Measurements from ENCODE around the gene PACRG.

PACRG gene

DNA sequence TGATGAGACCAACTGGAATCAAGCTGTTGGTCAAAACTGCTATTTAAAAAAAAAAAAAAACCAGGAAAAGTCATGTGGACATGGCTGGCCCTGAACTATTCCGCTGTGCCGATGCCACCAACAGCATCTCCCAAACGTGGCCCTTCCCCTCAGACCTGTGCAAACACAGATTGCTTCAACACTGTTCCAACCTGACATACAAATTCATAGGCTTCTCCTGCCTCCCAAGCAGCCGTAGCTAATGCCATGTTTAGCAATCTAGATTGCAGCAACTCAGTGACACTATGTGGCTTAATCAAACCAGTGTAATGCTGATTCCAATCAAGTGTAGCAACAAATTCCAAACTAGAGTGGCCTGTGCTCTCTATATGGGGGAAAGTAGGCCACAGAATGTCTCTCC is 16.4 kb upstream of the PACRG start:
- FAIRE-seq: no peak

DNA sequence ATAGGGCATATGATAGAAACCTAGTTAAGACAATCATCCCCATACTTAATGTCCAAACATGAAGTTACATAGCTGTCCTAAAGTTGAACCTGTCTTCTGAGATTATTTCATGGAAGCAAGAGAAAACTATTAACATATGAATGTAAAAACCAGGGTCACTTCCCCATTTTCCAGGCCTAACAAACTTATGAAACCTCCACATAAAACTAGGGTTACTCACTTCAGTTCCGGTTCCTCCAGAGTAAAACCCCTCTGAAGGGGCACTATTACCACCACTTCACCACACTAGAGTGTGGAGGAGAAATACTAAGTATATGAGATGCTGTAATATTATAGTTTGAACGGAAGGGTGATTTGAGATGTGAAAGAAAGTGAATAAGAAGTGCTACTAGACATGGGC is 15.1 kb upstream of the PACRG start:
- FAIRE-seq: no peak

DNA sequence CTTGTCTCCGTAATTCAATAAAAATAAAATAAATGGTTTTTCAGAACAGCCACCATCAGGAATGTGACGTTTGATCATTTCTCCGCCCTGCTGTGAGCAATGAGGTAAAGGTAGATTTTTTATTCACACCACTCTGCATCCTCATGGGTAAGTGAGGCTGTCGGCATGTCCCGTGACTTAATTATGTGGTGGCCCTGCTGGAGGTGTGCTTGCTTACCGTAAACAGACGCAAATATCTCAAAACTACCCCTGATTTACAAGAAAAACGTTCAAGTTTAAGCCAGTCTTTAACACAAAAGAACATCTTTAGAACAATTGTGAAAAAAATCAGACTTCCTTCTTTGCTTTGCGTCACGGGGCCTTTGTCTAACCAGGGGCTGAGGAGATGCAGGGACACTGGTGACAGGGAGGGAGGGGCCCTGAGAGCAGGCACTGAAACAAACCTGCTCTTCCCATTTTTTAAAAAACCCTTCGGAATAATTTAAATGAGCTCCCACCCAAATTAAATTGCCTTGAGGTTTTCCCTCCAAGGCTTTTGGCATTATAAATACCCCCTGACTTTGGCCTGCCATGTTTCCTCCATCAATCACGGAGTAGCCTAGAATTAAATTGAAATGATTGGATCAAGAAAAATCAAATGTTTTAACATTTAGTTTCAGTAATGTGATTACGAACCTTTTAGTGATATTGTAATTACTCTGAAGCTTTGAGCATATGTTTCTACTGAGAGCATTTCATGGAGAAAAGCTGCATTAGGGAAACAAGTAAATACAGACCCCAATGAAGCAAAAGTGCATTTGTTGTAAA is 13.6 kb upstream of the PACRG start:
- FAIRE-seq: no peak

DNA sequence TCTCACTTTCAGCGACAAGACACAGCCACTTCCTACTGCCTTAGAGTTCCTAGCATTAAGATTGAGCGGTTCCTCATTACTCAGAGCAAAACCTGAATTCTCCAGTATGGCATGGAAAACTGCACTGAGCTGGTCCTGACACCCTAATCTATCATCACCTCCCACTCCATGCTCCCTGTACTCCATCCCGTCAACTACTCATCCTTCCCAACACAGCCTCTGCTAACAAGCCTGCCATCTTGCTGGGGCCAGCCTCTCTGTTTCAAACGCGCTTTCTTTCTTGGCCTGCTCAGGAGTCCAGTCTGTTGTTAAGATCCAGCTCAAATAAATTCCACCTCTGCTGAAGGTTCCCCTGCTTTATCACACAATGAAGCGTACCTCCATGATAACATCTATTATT is 12.2 kb upstream of the PACRG start:
- FAIRE-seq: no peak

DNA sequence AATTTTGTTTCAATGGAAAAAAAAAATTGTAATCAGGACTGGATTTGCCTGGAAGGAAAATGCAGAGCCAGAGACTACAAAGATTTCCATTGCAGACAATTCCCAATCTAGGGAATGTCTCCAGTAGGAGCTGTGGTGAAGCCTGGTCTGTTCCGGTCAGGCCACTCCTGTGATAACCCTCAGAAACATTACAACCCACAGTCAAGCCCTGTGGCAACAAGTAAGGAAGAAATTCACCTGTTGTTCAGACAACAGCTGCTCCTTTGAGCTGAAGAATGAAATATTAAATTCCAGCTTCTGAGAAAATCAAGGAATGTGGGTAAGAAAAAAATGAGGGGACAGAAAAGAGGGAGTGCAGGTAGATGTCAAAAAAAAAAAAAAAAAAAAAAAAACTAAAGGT is 8.2 kb upstream of the PACRG start:
- FAIRE-seq: no peak

DNA sequence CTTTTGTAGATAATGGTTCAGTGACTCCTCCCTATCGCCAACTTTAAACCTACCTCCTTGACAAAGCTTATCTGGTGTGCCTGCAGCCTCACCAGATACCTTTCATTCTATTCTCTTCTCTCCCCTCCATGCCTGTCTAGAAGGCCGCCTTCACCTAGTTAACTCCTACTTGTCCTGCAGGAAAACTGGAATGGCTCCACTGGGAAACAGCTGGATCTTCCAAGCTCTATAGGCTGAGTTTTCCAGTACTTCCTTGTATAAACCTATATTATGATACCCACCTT is 6.4 kb upstream of the PACRG start:
- FAIRE-seq: no peak

DNA sequence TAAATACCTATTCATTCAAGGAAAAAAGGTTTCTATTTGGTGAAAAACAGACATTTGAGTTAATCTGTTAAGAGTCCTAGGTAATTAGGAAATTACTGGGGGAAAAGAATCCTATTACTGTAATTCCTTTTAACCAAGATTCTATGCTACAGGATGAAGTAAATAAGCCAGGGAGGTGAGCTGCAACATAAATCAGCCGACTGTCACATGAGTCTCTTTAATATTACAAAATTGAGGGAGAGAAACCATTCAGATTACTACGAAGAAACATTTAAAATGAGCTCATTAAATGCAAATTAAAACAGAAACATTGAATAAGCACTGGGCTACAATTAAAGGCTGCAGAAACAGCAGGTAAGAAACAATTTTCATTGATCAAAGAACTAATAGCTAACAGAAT is 5.5 kb upstream of the PACRG start:
- no peak for FAIRE-seq

DNA sequence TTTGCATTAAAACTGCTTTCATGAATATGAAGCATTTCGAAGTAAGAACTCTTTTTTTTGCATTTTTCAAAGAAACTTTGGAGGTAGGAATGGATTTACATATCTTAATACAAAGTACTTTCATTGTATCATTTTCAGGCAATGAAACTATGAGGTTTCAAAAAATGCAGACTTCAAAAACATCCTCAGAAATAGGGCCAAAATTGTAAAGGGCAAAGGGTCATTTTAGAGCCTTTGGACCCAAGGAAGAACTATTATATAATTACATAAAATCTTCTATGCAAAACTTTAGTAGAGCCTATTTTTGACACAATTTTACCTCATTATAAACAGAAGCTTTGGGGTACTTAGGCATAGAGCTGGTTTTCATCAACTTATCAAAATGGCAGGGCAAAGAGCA is 5.1 kb upstream of the PACRG start:
- no peak for FAIRE-seq

DNA sequence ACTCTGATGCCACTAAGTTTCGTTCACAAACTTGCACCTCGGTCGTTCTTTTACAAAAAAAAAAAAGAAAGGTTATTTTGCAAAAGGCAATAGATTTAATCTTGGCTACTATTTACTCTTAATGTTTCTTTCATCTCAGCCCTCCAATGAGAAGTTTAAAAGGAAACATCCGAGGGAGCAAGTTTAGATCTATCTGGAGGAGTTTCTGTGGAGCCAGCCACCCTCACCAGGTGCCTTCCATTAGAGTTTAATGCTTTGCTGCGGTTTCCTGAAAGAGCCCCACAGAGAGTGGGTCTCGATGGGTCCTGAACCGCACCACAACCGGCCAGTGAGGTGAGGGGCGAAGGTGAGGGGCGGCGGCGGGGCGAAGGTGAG is 840 bp upstream of the PACRG start:
- no peak for FAIRE-seq

DNA sequence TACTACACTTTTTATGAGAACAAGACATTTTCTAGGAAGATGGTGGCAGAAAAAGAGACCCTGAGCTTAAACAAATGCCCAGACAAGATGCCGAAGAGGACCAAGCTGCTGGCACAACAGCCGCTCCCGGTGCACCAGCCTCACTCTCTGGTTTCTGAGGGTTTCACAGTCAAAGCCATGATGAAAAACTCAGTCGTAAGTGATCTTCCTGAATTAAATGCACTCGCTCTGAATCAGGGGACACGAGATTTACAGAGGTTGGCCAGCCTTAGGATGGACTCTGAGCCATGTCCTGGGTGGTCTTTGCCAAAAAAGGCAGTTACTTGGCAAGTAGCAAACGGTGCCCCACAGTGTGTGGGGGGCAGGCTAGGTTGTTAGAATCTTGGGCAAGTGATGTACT is 423 bp downstream of the PACRG start:
- FAIRE-seq: no peak

DNA sequence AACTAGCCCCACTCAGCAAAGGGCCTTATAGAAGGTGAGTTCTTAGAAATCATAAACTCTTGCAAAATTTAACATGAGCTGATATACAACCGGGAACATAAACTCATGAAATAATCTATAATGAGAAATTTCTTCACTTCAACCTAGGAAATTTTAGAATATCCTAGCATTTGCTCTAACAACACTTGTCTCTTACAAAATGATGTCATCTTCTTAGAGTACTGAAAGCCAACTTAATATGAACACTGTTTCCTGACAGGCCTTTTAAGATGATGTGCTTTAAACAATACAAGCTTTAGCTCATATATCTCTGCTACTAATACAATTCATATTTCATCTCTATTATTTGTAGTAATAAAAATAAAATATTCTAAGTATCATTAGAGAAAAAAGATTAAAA is 932 bp downstream of the PACRG start:
- FAIRE-seq: no peak

DNA sequence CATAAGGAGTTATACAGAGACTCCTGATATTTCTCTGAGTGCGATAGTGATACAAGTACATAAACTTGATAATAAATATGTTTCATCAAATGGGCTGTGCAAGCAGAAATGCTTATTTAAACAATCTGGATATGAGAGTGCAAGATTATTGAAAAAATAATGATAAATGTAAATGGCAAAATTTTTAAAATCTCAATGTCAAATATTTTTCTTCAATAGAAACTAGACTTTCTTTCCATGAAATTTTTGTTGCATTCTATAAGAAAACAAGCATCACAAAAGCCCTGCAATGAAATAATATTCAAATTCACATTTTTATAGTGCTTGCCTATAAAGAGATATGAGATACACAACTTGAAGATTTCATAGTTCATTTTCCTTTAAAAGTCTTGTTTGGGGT is 2.7 kb downstream of the PACRG start:
- no peak for FAIRE-seq

DNA sequence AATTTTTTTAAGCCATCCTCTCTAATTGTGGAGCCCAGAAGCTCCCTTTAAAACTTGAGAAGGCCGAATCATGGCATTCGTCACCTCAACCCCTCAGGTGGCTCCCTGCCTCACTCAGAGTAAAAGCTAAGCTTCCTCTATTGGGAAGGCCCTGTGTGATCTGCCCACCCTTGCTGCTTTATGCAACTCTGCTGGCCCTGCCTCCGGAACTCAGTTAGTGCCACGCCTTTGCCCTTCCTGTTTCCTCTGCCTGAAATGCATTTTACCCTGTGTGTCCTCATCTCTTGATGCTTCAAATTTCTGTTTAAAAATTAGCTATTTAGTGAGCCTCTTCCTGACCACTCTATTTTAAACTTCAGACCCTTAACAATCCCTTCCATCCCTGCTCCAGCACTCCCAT is 5.7 kb downstream of the PACRG start:
- FAIRE-seq: no peak

DNA sequence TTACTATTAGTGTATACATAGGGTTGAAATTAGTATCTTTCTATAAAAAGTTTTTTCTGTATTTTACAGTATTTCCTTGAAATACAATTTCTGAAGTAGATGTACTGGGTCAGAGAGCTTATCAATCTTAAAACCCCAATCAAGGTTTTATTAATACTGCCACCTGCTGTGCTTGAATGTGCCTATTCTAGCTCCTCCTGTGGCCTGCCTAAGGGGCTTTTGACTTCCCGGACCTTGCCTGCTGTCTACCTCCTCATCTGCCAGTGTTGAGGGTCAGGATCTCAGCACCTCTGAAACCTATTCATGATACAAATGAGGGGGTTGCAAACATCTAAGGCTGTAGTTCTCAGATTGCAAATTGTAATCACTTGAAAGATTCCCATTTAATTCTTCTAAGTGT is 9.2 kb downstream of the PACRG start:
- no peak for FAIRE-seq

DNA sequence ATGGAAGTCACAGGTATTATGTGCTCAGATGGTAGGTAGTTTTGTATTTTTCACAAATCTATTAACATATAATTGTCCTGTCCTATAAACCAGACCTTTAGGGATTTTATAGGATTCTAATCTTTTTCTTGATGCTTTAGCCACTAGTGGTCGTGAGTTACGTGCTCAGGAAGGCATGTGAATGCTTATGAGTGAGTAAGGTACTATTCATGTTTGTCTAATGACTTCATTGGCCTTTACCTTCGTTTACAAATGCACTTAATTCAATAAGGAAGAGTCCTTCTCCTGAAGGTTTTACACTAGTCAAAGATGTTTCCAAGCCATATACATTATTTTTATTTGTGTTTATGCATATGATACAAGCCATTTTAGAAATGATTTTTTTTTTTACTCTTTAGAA is 23.0 kb downstream of the PACRG start:
- no peak for FAIRE-seq

DNA sequence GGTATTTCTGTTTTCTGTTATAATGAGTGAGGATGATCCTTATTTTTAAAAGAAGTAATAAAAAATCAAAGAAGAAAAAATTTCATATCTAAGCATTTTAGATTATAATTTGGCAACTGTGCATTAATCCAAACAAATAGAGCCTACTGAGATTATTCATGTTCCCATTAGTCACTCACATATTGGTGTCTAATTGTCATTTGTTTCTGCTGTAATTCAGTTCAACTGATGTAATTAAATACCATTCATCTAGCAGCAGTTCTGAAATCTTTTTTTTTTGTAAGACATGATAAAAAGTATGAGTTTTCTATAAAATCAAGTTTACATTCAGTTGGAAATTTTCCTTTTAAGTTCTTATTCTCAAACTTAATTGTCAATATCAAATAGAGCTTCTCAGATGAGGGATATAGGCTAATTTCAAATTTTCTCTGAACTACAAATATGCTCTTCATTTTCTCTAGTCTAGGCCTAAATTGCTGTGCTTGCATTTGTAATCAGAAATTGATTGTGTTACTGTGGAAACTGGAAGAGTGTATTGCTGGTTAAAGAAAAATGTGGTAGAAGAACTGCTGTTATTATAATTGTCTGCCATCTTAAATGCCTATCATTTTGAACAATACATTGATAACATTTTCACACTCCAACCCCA is 23.6 kb downstream of the PACRG start:
- peak; percentile 41 for FAIRE-seq

DNA sequence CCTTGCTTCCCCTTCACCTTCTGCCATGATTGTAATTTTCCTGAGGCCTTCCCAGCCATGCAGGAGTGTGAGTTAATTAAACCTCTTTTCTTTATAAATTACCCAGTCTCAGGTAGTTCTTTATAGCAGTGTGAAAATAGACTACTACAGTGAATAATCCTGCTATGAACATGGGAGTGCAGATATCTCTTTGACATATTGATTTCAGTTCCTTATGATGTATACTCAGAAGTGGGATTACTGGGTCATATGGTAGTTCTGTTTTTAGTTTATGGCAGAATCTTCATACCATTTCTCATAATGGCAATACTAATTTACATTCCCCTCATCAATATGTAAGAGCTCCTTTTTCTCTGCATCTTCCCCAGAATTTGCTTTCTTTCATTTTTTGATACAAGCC is 26.0 kb downstream of the PACRG start:
- FAIRE-seq: no peak

DNA sequence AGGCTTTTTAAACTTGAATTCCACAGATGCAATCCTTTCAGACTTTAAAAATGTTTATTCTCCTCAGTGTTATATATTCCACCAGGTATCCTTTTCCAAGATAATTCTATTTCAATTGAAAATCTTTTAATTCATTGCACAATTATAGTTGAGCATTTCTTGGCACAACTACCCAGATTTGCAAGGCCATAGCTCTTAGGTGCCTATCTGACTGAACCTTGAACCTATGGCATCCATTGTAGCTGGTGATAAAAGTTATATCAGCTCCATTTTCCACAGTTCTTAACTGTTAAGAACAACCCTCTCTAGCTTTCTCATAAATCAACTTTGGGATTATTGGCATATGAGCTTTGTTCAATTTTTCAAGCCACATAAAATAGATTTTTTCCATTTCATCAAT is 42.4 kb downstream of the PACRG start:
- FAIRE-seq: no peak

DNA sequence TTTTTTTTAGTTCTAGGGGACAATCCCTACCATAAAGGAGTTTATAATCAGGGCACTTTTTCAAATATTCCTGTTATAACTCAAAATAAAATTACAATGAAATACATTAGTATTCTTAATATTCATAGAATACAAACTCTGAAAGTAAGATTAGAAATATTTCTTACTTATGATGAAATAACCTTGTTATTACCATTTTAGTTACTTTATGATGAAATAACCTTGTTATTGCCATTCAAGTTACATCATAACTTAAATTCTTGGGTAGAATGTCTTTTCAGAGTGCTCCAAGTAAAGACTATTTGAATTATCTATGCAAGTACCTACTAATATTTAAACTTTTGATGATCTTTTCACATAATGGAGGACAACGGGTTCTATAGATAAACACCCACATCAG is 43.2 kb downstream of the PACRG start:
- no peak for FAIRE-seq

DNA sequence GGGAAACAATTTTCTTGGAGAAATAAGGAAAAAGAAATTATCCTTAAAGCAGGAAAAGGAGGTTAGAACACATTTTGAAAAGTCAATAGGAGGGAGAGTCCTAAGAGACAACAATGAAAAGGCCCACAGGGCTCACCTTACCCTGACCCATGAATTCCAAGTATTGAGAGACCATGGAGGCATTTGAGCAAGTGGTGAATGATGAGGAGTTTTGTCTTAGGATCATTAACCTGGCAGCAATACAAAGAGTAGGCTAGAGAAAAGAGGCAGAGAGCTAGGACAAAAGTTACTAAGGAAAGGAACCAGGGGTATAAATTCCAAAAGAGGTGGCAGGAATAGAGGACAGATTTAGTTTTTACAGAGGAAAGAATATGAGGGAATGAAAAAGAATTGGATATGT is 44.7 kb downstream of the PACRG start:
- no peak for FAIRE-seq

DNA sequence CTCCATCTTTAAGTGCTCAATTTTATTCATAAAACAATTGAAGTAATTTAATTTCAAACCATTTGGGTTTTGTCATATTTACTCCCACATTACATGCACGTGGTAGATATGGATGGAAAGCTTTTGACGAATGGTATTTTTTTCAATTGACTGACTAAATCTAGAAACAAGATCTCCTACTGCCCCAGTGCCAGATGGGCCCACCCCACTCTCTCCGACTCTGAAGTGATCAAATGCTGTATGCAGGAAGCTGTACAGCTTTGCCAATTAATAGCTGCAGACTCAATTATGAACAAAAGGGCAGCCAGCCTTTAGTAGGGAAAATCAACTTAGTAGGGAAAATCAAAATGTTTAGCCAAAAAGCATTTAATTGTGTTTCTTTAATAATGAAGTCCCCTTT is 46.2 kb downstream of the PACRG start:
- no peak for FAIRE-seq

DNA sequence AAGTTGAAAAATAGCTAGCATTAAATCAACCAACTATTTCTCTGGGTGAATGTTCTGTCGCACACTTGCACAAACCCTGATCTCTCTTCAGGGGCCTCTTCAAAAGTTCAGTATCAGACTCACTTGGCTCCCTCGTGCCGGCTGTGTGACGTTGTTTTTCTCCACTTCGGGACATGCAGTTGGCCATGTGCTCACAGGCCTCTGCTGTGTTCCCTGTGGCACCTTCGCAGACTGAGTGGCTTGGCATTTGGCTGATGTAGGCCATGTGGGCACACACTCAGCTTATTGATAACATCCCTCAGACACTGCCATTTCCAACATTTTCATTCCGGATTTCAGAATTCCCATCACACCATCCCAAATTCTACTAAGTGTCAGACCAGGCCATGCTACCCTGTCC is 49.3 kb downstream of the PACRG start:
- FAIRE-seq: no peak

DNA sequence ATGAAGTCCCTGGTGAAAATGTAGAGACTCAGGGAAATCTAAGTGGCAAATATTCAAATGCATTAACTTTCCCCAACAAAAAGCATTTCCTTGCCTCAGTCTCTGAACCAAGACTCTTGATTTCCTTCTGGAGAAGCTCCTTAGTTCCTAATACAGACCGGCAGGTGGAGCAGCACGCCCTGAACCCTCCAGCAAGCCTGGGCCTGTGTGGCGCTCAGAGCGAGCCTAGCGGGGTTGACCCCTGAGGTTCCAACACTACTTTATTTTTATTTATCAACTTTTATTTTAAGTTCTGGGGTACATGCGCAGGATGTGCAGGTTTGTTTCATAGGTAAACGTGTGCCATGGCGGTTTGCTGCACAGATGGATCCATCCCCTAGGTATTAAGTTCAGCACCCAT is 50.8 kb downstream of the PACRG start:
- FAIRE-seq: no peak

DNA sequence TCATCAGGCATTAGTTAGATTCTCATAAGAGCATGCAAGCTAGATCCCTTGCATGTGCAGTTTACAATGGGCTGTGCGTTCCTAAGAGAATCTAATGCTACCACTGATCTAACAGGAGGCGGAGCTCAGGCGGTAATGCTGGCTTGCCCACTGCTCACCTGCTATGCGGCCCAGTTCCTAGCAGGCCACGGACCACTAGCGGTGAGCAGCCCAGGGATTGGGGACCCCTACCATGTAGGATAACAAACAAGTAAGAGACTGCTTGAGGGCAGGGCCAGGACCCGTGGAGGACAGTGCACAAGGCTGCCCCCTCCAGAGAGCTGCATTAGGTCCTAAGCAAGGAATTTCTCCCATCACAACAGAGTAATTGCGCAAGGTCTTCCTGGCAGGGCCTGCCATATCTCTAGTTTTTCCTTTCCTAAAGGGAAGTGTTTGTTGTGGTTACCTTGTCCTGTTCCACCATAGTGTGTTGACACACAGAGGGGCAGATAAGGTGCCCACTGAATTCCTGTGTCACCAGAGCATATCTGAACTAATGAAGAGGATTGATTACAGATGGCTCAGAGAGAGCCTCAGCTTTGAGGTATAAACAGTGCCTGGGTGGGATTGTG is 58.0 kb downstream of the PACRG start:
- FAIRE-seq: no peak

All from A204.1 (cell line).